IPS-18c (cell line): ENCODE measurements around the gene FER.

Experiments
- H3K4me3 ChIP-seq: 2 replicates; pipeline ENCODE4 v1.7.0; 2013; ENCODE audit warnings: low read depth, mild to moderate bottlenecking, low read length, moderate library complexity; ENCODE audit not compliant: insufficient read depth
- H3K9me3 ChIP-seq: one replicate; pipeline ENCODE4 v1.6.1; 2013; ENCODE audit warnings: mild to moderate bottlenecking, low read length, moderate library complexity; ENCODE audit not compliant: control insufficient read depth, insufficient read depth

FER gene

DNA sequence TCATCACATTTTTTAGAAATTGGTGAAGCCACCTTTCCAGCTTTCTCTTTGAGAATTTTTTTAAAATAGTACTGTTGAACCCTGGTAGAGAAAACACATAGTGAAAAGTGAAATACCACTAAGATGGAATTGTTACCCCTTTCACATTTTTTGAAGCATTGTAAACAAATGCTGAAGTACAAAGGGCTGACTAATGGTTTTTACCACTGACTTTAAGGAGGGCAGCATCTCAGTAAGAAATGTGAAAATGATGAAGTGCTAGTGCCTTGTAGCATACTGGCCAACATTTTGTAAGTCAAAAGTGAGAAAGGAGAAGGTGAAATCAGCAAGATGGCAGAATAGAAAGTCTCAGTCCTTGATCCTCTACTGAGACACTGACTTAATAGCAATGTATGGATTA, 341.5 kb downstream of the FER start:
- no peak overlapping the region for H3K4me3 ChIP-seq

DNA sequence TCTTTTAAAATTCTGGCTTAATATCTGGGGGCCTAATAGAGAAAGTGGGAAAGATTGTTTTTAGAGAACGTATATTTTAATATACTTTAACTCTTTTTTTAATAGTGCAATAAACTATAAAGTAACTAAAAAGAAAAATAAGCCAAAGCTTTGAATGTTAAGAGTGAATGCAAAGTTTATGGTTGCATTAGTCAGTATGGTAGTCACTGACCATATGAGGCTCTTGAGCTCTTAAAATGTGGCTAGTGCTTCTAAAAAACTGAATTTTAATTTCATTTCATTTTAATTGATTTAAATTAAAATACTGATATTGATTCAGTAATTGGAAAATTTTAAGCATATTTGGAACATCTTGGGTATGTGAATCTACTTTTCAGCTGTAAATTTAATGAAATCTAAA, 351.4 kb downstream of the FER start:
- no peaks in the 10 kb centered on the region for H3K9me3 ChIP-seq
- no peak overlapping the region for H3K4me3 ChIP-seq

More for the DNA sequence above, 341.5 kb downstream of the FER start:
- H3K9me3 ChIP-seq, result no peaks in the 10 kb centered on the region

DNA sequence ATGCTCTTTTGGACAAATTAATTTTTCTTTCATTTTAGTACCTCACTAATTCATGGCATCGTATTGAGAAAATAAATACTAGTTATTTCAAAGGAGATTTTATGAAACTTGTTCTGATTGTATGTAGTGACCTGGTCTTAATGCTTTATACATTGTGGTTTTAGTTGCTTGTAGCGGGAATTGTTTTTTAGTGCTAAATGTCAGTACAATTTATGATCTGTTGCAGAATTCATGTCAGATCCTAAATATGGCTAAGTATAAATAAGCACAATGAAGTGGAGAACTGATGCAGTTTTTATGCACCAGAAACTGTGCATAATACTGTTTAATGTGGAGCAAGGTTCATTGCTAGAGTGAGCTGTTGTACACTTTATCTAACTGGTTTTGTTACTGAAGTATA, 353.3 kb downstream of the FER start:
- no peaks in the 10 kb centered on the region for H3K9me3 ChIP-seq
- H3K4me3 ChIP-seq, result no peak overlapping the region

DNA sequence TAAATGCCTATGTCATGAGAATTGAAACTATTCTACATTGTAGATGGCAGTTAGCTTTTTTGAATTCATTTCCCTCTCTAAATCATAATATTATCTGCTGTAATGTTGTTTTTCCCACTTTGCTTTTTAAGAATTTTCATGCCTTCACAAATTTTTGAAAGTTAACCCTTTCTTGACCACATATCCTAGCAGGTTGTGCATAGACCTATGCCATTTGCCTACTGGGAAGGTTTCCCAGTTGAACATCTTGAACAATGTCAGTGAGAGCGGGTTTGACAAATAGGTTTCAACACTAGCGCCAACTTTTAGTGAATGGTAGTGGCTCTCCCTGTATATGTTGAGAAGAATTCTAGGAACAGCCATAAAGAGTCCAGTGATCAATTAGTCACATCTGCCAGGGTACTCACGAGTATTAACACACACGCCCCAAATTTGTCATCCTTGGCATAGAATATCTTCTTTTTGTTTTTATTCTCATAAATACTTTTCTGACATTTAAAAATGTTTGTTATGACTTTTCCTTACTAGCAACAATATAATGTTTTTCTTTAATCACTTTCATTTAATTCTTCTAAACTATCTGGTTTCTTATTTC, 354.5 kb downstream of the FER start:
- Histone ChIP-seq H3K9me3 (no peaks in the 10 kb centered on the region), H3K4me3 (no peak overlapping the region)

DNA sequence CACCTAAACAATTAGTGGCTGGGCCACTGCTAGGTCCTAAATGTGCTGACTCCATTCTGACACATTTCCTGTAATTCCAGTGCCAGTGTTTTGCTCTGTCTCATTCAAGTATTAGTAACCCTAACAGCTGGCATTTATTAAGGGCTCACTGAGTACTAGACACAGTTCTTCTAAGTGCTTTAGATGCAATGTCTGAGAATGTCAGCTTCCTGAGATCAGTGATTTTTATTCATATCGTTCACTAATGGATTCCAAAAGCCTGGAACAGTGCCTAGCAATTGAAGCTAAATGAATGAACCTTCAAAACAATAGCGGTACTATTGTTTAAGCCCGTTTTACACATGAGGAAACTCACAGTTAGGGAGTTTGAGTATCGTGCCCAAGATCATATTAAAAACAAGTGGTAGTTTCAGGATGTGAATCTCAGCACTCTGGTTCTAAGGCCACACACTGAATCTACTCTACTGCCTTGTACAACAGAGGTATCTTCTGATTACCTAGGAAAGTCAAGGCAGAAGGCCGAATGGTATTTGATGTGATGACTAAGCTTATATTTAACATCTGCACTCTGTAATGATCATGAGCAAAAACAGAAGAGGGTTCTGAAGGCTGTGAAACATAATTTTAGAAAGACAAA, 358.1 kb downstream of the FER start:
- Histone ChIP-seq H3K9me3 (no peaks in the 10 kb centered on the region), H3K4me3 (no peak overlapping the region)

DNA sequence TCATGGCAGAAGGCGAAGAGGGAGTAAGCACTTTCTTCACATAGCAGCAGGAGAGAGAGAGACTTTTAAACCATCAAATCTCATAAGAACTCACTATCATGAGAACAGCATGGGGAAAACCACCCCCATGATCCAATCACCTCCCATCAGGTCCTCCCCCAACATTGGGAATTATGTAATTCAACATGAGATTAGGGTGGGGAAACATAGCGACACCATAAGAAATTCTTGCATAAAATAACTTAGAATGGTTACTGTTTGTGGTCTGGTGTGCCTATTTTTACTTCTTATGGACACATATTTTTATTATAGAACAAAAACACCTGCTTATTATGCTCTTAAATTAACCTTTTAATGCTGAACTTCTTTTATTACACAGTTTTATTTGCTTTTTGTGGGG, 364.0 kb downstream of the FER start:
- no peak overlapping the region for H3K4me3 ChIP-seq
- no peaks in the 10 kb centered on the region for H3K9me3 ChIP-seq

DNA sequence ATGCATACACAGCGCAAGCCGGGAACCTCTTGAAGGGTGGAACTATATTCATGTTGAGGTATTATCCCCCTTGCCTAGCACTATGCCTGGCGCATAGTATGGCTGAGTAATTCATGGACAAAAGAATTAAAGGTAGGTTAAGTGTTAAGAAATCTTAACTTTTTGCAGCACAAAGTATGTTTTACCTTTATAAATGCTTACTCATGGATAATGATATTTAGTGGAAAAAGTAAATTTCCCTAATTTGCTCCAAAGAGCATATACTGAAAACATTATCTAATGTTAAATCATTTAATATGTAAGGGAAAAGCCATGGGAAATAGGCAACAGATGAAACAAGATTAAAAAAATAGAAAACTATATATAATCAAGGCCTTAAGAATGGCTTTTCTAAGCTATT, 365.9 kb downstream of the FER start:
- H3K9me3 ChIP-seq, result no peaks in the 10 kb centered on the region

DNA sequence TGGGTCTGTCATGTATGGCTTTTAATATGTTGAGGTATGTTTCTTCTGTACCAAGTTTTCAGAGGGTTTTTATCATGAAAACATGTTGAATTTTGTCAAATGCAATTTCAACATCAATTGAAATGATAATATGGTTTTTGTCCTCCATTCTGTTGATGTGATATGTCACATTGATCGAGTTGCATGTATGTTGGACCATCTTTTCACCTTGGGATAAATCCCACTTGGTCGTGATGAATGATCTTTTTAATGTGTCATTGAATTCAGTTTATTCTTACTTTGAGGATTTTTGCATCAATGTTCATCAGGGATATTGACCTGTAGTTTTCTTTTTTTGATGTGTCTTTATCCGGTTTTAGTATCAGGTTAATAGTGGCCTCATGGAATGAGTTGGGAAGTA, 373.5 kb downstream of the FER start:
- Histone ChIP-seq H3K9me3 (no peaks in the 10 kb centered on the region), H3K4me3 (no peak overlapping the region)

More for the DNA sequence above, 365.9 kb downstream of the FER start:
- no peak overlapping the region for H3K4me3 ChIP-seq

DNA sequence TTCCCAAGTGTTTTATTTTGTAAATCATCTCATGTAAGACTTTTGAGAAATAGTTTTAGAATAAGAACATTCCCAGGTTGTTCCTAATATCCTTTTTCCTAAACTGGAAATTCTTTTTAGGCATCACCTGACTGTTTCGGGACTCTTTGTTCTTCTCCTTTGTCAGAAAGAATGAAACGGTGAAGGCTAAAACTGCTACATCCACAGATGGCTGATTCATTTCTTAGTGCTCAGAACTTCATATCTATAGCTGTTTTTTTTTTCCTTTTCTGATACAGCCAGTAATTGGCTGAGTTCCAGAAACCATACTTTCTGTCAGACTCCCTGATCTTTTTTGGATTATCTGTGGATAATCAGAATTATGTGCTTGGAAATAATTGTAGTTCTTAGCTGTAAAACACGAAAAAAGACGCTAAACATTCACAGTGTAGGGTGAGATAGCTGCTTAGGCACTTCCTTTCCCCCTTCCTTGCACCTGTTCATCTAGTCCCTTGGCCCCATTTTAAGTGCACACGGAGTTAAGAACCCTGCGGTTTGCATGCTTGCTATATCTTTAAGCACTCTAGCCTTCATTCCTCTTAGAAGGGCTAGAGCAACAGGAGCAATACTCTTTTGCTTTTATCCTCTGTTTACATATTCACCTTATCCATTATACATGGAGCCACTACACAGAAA, 378.2 kb downstream of the FER start:
- no peaks in the 10 kb centered on the region for H3K9me3 ChIP-seq
- no peak overlapping the region for H3K4me3 ChIP-seq

DNA sequence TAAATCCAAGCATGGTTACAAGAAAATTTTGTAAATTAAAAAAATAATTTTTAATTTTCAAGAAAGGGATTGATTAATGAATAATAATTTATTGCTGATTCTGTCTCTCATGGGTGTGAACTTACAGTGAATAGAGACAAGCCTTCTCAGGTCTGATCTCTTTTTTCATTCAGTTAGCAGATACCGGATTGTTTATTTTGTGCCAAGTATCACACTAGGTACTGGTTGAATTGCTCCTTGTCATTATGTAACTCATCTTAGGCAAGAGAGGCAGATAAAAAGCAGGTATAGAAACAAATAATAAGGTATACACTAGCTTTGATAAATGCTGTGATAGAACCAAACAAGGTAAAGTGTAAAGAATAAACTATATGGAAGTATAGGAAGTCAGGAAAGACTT, 378.8 kb downstream of the FER start:
- no peaks in the 10 kb centered on the region for H3K9me3 ChIP-seq
- H3K4me3 ChIP-seq, result no peak overlapping the region

DNA sequence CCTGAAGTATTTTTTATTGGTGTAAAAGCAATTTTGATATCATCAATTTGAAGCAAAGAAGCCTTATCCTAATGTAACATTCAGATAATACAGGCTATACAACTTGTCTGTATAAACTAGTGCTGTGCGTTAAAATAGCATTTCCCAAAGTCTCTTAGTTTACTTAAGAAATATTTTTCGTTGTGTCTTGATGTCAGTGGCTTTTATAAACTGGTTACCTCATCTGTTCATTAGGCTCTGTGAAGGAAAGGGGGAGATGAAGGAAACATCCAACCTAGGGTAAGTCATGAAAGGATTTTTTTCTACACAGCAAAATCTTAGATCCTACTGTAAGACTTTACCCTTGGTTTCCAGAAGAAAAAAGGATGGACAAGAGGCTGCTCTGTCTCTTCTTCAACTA, 389.2 kb downstream of the FER start:
- Histone ChIP-seq H3K4me3 (no peak overlapping the region), H3K9me3 (no peaks in the 10 kb centered on the region)

DNA sequence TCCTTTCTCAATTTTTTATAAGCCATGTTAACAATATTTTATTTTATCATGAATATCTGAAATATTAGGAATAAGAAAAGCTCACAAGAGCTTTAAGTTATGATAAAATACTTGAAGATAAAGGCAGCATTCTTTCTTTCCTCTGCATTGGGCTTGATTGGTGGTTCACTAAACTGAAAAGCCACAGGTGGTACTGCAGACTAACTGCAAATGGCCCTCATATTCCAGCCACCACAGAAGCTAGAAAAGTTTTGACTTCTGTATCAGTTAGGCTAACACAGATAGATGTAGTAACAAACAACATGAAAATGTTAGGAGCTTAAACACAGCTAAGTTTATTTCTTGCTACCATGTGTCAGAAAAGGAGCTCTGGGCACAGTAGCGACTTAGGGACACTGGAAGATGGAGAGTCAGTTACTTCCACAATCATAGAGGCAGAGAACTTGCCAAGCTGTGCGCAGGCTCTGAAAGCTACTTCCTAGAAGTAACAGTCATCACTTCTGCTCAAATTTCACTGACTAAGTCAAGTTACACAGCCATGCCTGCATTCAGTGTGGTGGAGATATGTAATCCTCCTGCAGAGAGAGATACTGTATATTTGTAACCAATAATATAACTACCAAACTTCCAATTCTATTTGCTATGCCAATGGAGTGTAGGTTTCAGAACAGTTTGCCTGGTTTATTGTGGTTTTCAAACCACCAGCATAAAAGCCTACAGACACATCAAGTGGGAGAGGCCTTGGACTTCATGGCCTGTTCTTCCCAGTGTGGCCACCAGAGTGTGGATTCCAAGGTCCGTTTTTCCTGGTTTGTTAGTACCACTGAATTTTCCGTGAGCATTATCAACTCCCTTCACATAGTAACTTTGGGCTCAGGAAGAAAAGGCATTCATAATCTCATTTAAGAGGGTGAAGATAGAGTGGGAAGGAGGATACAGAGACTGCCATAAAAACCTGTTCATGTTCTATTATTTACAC, 393.8 kb downstream of the FER start:
- Histone ChIP-seq H3K9me3 (no peaks in the 10 kb centered on the region), H3K4me3 (no peak overlapping the region)

DNA sequence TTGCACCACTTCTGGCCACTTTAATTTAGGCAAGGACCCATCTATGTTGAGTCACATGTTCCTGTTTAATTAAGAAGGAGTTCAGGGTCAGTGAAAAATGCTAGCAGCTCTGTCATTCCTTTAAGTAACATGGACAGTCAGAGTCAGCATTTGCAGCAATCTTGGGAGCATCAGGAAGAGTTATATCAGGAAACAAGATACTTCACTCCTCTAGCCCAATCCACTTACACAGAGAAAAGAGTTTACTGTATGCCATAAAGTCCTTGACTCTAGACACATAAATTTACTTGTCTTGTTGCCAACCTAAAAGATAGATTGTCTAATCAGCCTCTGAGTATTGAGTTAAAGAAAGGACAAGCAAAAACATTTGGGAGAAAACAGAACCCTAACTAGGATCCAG, 395.3 kb downstream of the FER start:
- H3K9me3 ChIP-seq, result no peaks in the 10 kb centered on the region
- no peak overlapping the region for H3K4me3 ChIP-seq

DNA sequence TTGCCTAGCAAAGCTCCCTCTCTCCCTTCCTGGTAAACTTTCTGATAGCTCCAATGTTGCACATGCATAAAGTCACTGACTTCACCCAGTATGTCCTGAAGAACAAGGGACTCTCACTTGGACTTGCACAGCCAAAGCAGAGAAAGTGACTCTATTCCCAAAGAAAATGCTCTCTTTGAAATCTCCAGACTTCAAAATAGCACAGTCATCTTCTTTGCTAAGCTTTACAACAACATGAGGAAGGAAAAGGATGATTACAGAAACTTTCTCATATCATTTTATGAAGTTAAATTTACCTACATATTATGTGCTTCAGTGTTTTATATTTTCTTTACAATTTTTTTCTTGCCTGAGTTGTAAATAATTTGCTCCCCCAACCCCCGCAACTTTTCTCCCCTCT, 397.4 kb downstream of the FER start:
- no peaks in the 10 kb centered on the region for H3K9me3 ChIP-seq
- H3K4me3 ChIP-seq, result no peak overlapping the region

DNA sequence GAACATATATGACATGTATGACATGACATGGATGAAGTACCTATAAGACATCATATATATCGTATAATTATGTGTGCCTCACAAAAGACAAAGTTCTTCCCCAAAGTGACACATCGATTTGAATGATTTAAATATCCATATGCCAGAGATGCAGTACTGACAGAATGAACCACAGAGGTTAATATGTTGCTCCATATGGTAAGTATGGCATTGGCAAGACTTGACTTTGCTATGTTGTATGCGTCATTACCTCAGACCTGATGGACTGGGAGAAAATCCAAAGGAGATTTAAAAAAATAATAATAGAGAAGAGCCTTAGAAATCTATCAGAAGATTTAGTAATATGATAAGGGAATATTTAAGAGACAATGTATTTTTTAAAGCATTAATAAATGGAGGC, 398.9 kb downstream of the FER start:
- no peaks in the 10 kb centered on the region for H3K9me3 ChIP-seq

DNA sequence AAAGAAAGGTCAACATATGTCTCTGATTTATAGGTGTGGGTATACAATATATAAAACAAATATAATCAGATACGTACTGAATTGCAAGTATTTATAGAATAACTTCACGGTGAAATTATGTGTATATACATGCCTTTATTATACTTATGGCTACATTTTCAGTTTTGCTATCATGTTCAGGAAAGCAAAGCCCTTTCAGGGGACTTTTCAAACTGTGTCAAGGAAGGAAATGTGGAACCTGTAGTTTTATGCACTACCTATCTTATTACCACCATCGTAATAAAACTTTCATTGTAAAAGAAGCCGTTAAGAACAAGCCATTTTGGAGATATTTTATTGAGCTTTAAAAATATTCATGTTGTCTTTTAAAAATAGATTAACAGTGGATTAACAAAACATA, 404.9 kb downstream of the FER start:
- Histone ChIP-seq H3K9me3 (no peaks in the 10 kb centered on the region), H3K4me3 (no peak overlapping the region)

More for the DNA sequence above, 398.9 kb downstream of the FER start:
- H3K4me3 ChIP-seq, result no peak overlapping the region

DNA sequence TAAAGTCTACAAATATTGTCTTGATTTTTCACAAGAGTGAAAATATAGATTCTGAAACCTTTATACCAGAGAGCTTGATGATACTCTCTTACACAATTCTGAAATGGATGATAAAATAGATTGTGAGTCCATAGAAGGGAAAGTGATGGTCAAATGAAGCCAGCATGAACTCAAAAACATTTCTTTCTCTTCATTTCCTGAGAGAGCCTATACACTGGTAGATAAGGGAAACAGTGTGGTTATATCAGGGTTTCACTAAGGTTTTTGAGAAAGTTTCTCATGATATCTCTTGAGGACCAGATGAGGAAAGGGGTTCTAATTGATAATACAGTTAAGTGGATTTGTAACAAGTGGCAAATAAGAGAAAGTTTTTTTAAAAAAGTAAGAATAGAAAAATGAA, 407.9 kb downstream of the FER start:
- no peak overlapping the region for H3K4me3 ChIP-seq

DNA sequence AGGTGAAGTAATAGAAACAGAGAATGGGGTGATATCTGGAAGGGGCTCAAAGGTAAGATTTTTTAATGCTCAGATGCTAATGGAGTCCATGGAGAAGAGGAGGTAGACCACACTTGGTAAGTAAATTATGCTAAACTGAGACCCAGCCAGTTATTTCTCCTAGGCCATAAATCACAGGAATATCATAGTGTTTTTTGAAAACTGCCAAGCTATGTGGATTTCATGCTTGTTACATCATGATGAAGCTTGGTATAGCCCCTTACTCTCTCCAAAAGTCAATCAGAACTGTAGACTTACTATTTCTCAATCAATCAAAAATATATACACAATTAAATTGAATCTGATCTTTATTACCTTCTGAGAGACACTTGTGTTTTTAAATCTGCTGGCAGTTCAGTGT, 409.2 kb downstream of the FER start:
- Histone ChIP-seq H3K4me3 (no peak overlapping the region), H3K9me3 (no peaks in the 10 kb centered on the region)

More for the DNA sequence above, 407.9 kb downstream of the FER start:
- H3K9me3 ChIP-seq, result no peaks in the 10 kb centered on the region
